ENCODE data around the gene TTC17.
"Not testable (repeated sequence)": the region's sequence is repeated elsewhere in the genome, so short reads cannot be mapped to it uniquely, and the experiment has no call there.

TTC17 gene

GRCh38 chr11:43392713-43393112 lies 34.0 kb downstream of the TTC17 start:
- DNase-seq (ENCODE audit: low spot score) = no peak

GRCh38 chr11:43393765-43394355 lies 35.1 kb downstream of the TTC17 start:
- no peak for DNase-seq (ENCODE audit: low spot score)

- no peak for DNase-seq (ENCODE audit: low spot score)
Observed at GRCh38 chr11:43396617-43397016, 37.9 kb downstream of the TTC17 start.

GRCh38 chr11:43397251-43397650 lies 38.5 kb downstream of the TTC17 start:
- no peak for DNase-seq (ENCODE audit: low spot score)

- no peak for DNase-seq (ENCODE audit: low spot score)
Observed at GRCh38 chr11:43399983-43400630, 41.4 kb downstream of the TTC17 start.

- DNase-seq (ENCODE audit: low spot score) = no peak
Observed at GRCh38 chr11:43401252-43401651, 42.5 kb downstream of the TTC17 start.

GRCh38 chr11:43401811-43402210 lies 43.1 kb downstream of the TTC17 start:
- not testable (repeated sequence) for DNase-seq (ENCODE audit: low spot score)

GRCh38 chr11:43403357-43404231 lies 44.9 kb downstream of the TTC17 start:
- no peak for DNase-seq (ENCODE audit: low spot score)

- no peak for DNase-seq (ENCODE audit: low spot score)
Observed at GRCh38 chr11:43404406-43404805, 45.7 kb downstream of the TTC17 start.

- no peak for DNase-seq (ENCODE audit: low spot score)
Observed at GRCh38 chr11:43404836-43405479, 46.2 kb downstream of the TTC17 start.

- DNase-seq (ENCODE audit: low spot score) = no peak
Observed at GRCh38 chr11:43408277-43408676, 49.6 kb downstream of the TTC17 start.

GRCh38 chr11:43410394-43410793 lies 51.7 kb downstream of the TTC17 start:
- no peak for DNase-seq (ENCODE audit: low spot score)

GRCh38 chr11:43418197-43418596 lies 59.5 kb downstream of the TTC17 start:
- DNase-seq (ENCODE audit: low spot score) = no peak

GRCh38 chr11:43419460-43419859 lies 60.7 kb downstream of the TTC17 start:
- DNase-seq (ENCODE audit: low spot score) = peak; percentile 24

GRCh38 chr11:43427971-43428370 lies 69.3 kb downstream of the TTC17 start:
- no peak for DNase-seq (ENCODE audit: low spot score)

- DNase-seq (ENCODE audit: low spot score) = not testable (repeated sequence)
Observed at GRCh38 chr11:43430916-43431315, 72.2 kb downstream of the TTC17 start.

- no peak for DNase-seq (ENCODE audit: low spot score)
Observed at GRCh38 chr11:43434893-43435292, 76.2 kb downstream of the TTC17 start.

GRCh38 chr11:43440486-43440885 lies 81.8 kb downstream of the TTC17 start:
- DNase-seq (ENCODE audit: low spot score) = no peak

- no peak for DNase-seq (ENCODE audit: low spot score)
Observed at GRCh38 chr11:43443811-43444210, 85.1 kb downstream of the TTC17 start.

GRCh38 chr11:43447151-43447550 lies 88.4 kb downstream of the TTC17 start:
- DNase-seq (ENCODE audit: low spot score) = no peak

- DNase-seq (ENCODE audit: low spot score) = no peak
Observed at GRCh38 chr11:43458486-43458885, 99.8 kb downstream of the TTC17 start.

- DNase-seq (ENCODE audit: low spot score) = no peak
Observed at GRCh38 chr11:43459246-43459645, 100.5 kb downstream of the TTC17 start.

GRCh38 chr11:43462359-43462758 lies 103.6 kb downstream of the TTC17 start:
- DNase-seq (ENCODE audit: low spot score) = no peak

Measured in germinal center (tissue), 1 donor.